ENCODE data around the gene RADIL.
A peak's percentile ranks its signal among the peaks of the same experiment; 100 is the strongest.
"Not testable (repeated sequence)": the region's sequence is repeated elsewhere in the genome, so short reads cannot be mapped to it uniquely, and the experiment has no call there.

Gene RADIL

DNA sequence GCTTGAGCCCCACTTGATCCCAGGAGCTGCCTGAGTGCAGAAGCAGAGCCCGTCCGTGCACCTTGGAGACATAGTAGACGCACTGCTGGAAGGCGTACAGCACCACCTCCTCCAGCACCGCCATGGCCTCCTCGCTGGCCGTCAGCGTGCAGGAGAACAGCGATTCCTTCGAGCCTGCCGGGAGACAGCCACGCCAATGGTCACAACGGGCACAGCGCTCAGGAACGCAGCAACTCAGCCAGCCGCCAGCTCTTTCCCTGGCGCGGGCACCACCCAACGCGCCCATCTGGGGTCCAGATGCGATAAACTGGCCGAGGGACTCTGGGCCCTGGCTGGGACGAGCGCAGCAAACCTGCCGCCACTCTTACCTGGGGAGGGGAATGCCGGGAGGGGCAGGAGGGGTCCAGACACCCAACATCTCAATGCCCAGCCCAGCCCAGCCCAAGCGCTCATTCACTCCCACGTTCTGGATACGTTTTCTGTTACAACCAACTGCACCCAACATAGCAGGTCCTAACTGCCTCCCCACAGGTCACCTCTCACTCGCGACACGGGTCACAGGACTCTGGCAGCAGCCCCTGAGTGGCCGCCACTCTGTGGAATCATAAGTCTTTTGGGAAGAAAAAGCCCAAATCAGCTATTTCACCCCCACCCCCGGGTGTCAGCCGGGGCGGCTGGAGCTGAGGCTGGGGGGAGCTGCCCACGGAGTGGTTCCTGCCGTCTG, 66.2 kb downstream of the RADIL start:
- intact Hi-C loops (cut with DNase I): no loop called here
- no peak for DNase-seq

DNA sequence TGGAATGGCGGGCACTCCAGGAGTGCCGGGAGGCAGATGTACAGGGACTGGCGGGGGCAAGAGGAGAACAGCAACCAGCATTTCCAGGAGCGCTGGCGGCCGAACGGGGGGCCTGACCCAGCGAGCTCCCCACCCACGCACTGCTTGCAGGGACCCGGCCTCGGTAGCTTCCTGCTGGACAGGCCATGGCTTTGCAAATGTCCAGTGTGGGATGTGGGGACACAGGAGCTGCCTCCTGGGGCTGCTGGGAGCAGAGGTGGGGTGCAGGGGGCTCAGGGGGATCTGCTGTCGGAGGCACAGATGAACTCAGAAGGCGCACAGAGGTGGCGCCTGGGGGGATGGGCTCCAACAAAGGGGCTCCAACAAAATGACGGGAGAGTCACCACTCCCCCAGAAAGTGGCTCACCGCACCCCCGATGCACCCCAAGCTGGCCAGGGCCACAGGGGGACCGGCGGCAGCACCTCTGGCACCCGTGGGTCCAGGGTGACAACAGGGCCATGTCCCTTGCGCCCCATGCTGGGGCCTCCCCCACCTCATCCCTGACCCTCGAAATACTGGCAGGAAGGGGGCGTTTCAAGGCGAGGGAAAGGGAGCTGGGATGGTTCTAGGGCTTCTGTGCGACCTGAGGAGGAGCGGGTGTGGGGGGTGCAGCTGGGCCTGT, 67.0 kb downstream of the RADIL start:
- no peak for DNase-seq
- intact Hi-C loops (cut with DNase I): no loop called here

DNA sequence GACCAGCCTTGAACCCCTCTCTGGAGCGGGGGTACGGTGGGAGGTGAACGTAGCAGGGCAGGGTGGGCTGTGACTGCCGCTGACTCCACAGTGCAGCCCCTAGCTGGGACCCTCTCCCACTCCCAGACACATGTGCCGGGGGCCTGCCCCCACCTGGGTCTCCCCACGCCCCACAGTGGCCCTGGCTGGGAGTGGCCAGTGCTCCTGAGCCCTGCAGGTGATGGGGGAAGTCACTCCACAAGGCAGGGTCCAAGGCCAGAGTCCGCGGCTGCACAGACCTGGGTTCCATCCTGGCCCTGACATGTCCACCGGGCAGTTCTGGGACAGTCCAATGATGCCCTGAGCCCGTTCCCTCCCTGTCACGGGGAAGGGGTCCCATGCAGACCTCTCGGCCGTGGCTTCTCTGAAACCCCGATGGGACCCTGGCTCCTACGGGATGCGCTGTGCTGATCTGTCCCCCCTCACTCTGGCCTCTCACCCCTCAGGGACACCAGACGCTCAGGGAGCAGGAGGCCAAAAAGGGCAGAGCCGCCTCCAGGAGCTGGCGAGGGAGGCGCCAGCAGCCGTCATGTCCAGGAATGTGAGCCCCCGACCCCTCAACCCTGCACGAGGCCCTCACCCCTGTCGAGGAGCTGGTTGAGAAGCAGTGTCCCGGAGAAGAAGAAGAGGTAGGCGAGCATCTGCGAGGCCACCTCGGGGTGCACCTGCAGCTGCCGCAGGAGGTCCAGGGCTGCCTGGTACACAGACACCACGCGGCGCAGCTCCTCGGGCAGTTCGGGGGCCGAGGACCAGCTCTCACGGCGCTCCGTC, 67.7 kb downstream of the RADIL start:
- intact Hi-C loops (cut with DNase I): no loop called here
- peak in 1 of 10 donors; percentile 80 for DNase-seq

DNA sequence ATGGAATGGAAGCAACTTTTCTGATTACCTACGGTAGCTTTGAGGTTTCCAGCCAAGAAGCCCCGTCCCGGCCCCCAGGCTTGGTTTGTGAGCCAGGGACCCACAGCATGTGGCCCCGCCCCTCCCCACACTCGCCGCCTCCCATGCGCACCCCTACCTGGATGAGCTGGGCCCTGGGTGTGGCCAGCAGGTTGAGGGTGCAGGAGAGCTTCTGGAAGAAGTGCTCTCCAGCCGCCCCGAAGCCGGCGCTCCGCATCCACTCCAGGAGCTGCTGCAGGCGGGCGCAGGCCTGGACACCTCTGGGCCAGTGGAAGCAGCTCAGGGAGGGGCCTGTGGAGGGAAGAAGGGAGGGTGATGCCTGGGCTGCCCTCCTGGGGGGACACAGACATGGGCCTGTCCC, 68.4 kb downstream of the RADIL start:
- DNase-seq: no peak
- intact Hi-C loops (cut with DNase I): no loop called here

DNA sequence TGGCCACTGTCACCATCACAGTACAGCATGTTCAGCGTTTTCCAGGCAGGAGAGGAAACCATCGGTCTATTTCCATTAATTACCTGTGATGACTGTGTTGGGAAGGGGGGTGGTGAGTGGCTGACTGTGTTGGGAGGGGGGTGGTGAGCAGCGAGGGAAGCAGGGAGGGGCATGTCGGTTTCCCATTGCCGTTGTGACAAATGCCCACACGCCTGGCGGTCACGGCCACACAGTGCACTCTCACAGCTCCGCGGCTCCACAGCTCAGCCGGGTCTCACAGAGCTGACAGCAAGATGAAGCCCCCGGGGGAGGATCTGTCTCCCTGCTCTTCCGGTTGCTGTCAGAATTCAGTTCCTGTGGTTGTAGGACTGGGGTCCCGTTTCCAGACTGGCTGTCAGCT, 69.1 kb downstream of the RADIL start:
- no peak for DNase-seq
- intact Hi-C loops (cut with DNase I): no loop called here

DNA sequence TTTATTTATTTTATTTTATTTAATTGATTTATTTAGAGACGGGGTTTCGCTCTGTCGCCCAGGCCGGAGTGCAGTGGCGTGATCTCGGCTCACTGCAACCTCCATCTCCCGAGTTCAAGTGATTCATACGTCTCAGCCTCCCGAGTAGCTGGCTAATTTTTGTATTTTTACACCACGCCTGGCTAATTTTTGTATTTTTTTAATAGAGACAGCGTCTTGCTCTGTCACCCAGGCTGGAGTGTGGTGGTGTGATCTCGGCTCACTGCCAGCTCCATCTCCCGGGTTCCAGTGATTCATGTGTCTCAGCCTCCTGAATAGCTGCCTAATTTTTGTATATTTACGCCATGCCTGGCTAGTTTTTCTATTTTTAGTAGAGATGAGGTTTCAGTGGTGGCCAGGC, 73.8 kb downstream of the RADIL start:
- intact Hi-C loops (cut with DNase I): no loop called here
- DNase-seq: no peak

DNA sequence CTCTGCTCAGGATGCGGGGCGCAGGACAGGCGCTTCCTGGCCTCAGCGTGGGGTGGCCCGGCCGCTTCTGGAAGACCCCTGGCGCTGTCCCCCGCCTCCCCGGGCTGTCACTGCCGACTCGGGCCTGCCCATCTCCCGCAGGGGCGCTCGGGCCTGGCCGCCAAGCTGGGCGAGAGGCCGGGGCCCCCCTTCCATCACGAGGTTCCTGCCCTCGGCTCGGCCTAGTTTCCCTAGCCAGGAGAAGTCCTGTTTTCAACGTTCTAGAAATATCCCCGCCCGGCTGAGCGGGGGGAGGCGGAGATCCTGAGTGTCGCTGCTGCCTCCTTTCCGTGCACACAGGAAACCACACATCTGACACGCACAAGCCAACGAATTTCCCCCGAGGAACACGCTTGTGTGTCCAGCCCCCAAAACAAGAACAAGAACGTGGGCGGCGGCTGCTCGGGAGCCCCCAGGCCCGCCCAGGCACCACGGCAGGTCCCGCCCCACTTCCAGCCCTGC, 74.4 kb downstream of the RADIL start:
- intact Hi-C loops (cut with DNase I): no loop called here
- DNase-seq: peak in 3 of 10 donors; percentile 32 to 89 (median 79)

DNA sequence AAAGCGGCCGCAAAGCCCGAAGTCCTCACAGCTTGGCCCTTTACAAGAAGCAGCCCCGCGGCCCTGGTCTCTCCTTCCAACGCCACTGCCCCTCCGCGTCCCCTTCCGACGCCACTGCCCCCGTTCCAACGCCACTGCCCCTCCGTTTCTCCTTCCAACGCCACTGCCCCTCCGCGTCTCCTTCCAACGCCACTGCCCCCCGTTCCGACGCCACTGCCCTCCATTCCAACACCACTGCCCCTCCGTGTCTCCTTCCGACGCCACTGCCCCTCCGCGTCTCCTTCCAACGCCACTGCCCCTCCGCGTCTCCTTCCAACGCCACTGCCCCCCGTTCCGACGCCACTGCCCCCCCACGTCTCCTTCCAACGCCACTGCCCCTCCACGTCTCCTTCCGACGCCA, 75.0 kb downstream of the RADIL start:
- intact Hi-C loops (cut with DNase I): no loop called here

DNA sequence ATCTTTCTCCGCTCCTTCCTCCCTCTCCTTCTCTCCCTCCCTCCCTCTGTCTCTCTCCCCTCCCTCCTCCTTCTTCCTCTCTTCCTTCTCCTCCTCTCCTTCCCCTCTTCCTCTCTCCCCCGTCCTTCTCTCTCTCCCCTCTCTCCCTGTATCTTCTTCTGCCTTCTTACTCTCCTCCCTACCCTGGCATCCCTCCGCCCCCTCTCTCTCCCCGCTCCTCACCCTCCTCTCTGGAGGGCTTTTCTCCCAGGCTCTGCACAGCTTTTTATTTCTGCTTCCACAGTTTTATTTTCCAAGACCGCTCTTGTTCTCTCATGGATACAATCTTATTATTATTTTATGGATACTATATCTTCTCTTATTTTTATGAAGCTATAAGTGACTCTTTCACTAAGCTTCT, 75.5 kb downstream of the RADIL start:
- intact Hi-C loops (cut with DNase I): no loop called here
- no peak for DNase-seq

More for the DNA sequence above, 75.0 kb downstream of the RADIL start:
- no peak for DNase-seq

DNA sequence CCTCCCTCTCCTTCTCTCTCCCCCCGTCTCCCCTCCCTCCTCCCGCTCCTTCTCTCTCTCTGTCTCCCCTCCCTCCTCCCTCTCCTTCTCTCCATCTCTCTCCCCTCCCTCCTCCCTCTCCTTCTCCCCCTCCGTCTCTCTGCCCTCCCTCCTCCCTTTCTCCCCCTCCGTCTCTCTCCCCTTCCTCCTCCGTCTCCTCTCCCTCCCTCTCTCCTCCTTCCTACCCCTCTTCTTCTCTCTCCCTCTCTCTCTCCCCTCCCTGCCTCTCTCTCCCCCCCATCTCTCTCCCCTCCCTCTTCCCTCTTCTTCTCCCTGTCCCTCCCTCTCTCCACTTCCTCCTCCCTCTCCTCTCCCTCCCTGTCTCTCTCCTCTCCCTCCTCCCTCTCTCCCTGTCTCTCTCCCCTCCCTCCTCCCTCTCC, 75.9 kb downstream of the RADIL start:
- DNase-seq: no peak
- intact Hi-C loops (cut with DNase I): no loop called here

DNA sequence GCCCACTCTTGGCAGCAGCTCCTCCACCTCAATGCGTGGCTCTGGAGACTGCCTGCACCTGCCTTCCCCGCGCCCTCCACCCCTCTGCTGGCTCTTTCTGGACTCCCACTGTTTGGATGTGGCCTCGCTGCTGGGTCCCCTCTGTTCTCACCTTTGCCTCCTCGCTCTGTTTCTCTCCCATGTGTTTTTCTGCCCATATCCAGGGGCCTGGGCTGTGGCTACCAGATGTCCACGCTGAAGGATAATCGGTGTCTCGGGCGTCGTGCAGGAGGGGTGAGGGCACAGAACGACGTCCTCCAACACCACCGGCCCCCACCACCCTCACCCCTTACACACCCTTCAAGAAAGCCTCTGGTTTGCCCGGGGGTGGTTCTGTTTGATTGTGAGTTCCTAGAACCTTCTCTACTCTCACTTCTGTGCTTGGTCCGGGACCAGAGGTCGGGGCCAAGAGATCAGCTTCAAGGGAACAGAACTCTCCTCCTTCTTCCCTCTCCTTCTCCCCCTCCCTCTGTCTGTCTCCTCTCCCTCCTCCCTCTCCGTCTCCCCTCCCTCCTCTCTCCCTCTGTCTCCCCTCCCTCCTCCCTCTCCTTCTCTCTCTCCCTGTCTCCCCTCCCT, 76.4 kb downstream of the RADIL start:
- no peak for DNase-seq
- intact Hi-C loops (cut with DNase I): no loop called here

DNA sequence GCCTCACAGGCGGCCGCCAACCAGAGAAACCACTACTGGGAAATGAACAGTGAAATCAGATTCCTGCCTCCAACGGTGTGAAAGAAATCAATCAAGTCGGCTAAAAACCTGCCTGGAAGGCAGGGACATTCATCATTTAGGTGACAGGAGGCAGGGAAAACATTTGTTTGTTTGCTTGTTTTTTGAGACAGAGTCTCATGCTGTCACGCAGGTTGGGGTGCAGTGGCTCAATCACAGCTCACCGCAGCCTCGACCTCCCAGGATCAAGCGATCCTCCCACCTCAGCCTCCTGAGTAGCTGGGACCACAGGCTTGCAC, 77.6 kb downstream of the RADIL start:
- intact Hi-C loops (cut with DNase I): no loop called here
- no peak for DNase-seq

DNA sequence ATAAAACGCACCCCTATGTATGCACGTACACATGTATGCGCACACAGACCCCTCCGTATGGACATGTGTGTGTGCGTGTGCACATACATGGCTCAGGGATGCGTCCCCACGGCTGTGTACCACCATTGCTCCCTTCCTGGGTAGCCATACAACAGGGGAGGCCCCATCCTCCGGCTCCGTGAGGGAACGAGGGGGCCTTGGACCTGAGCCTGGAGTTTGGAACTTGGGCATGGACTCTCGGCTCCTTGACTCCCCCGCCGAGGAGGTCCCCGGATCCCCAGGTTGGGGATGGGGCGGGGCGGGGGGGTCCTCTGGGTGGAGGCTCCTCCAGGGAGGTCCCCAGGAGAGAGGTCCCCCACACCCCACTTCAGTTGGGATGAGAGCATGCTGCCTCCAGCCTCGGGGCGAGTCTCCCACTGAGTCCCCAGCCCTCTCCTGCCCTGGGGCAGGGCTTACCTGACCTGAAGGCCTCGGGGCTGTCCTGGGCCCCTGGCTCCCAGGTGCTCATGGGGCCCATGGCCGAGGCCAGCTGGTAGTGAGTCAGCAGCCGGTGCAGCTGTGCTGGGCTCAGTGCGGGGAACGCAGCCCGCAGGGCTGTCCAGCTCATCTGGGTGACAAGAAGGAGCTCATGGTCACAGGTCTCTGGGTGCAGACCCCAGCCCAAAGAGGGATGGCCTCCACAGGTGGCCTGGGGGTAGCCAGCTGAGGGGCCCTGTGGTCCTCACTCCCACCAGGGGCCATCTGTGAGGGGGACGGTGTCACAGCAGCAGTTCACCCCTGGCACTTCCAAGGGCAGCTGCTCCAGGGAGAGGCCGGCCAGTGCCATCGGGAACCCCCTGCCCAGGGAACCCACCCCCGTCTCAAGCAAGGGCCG, 78.2 kb downstream of the RADIL start:
- intact Hi-C loops (cut with DNase I): no loop called here
- no peak for DNase-seq

DNA sequence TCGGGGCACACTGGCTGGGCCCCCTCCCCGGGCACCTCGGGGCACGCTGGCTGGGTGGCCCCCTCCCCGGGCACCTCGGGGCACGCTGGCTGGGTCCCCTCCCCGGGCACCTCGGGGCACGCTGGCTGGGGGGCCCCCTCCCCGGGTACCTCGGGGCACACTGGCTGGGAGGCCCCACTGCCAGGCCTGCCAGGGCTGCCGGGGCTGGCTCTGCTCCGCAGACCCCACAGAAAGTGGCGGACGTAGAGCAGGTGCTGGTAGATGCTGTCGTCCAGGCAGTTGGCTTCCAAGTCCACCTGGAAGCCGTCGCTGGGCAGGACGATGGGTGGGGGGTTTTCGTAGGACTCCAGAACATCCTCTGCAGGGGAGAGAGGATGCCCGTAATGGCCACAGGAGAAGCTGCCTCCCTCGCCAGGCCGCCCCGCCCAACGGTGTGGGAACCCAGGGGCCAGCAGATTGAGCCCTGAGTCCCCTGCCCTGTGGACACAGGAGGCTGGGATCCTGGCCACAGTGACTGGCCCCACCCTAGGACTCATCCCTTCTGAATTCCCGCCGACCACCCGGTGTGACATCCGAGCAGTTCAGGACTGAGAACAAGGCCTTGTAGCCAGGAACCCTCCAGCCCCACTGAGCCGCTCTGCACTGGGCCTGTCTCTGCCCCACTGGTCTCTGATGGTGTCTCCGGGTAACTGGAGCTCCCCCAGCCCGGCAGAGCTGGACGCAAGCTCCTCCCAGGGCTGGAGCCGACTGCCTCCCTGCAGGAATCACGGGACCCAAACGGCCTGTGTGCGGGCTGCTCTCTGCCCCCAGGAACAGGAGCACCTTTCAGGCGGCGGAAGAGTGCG, 79.9 kb downstream of the RADIL start:
- intact Hi-C loops (cut with DNase I): no loop called here

DNA sequence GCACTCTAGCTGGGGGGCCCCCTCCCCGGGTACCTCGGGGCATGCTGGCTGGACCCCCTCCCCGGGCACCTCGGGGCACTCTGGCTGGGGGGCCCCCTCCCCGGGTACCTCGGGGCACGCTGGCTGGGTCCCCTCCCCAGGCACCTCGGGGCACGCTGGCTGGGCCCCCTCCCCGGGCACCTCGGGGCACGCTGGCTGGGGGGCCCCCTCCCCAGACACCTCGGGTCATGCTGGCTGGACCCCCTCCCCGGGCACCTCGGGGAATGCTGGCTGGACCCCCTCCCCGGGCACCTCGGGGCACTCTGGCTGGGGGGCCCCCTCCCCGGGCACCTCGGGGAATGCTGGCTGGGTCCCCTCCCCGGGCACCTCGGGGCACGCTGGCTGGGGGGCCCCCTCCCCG, 80.9 kb downstream of the RADIL start:
- DNase-seq; intact Hi-C loops (cut with DNase I): not testable (repeated sequence)

More for the DNA sequence above, 79.9 kb downstream of the RADIL start:
- DNase-seq: no peak

DNA sequence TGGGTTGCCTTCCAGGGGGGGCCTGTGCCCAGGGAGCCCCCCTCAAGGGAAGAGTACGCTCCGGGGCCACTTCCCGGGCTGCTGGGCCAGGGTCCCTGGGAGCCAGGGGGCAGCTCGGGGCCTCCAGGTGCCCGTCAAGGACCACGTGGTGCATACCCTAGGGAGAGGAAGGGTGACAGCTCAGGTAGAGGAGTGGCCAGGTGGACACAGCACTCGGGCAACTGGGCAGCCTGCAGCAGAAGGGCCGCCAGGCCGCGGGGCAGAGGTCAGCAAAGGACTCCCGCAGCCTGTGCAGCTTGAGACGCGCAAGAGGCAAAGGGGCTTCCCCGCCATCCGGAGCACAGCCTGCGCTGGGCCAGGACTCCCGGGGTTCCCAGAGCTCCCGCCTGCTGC, 81.7 kb downstream of the RADIL start:
- intact Hi-C loops (cut with DNase I): no loop called here
- DNase-seq: peak in 1 of 10 donors; percentile 64

DNA sequence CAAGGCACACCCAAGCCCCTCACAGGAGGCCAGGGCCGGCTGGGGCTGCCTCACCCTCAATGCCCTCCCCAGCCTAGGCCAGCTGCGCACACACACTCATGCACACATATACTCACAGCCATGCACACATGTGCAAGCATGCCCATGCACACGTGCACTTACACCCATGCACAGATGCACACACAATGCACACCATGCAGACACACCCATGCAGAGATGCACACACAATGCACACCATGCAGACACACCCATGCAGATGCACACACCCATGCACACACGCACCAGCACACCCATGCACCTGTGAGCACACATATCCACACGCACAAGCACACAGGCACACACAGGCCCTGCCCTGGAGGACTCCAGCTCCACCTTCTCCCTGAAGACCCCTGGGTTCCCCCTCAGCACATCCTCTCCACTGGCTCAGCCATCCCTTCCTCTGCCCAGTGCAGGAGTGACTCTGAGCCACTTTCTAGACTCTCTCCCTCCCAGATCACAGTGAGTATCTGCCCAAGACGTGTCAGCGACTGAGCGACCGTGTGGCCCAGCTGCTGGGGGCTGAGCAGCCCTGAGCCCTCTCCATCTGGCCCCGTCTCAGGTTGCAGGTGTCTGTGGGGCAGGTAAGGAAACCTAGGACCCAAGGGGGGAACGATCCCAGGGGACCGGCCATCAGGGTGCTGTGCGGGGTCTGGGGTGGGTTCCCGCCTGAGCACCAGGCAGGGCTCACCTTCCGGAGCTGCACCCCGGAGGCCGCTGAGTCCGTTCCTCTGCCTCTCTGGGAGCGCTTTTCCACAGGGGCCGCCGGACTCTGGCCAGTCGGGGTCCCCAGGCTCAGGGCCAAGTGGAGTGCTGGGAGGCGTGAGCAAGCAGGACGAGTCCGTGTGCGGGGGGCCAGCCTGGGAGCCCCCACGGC, 82.3 kb downstream of the RADIL start:
- DNase-seq: peak in 1 of 10 donors; percentile 79
- intact Hi-C loops (cut with DNase I): no loop called here

DNA sequence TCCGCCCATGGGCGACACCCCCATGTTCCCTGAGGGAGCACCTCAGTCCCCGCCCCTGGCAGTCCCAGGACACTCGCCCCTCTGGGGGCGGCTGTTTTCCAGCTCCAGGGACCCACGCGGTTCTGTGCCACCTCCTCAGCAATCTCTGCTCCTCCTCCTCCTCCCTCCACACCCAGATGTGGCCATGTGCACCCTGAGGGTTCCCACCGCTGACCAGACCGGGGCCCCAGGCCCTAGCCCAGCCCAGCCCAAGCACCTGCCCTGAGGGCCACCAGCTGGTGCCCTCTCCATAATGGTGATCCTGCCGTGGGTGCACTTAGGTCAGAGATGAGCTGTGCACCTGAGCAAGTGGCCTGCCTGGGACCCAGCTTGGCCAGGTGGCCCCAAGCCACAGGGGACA, 83.0 kb downstream of the RADIL start:
- intact Hi-C loops (cut with DNase I): no loop called here
- DNase-seq: no peak

Data from posterior cingulate gyrus (tissue), 11 donors.